ENCODE measurements around the gene KMT5B.

KMT5B gene

GRCh38 chr11:68135161-68135560, 77.9 kb downstream of the KMT5B start:
- Histone ChIP-seq H3K27me3 (ENCODE audit: control insufficient read depth, insufficient read depth, low read length) (no peaks in the 10 kb centered on the region), H3K36me3 (ENCODE audit: control insufficient read depth, insufficient read depth, low read length) (no peaks in the 10 kb centered on the region), H3K27ac (ENCODE audit: low read depth, low read length) (no peak overlapping the region), H3K4me1 (ENCODE audit: control insufficient read depth, insufficient read depth, low read length) (no peaks in the 10 kb centered on the region), H3K4me3 (ENCODE audit: low read depth, low read length) (no peak overlapping the region), H3K9me3 (ENCODE audit: control insufficient read depth, insufficient read depth, low read length) (peaks cover 34% of the 10 kb centered on the region), H3K9ac (ENCODE audit: low read depth, low read length) (no peak overlapping the region)

- no peaks in the 10 kb centered on the region for H3K27me3 ChIP-seq (ENCODE audit: control insufficient read depth, insufficient read depth, low read length)
- no peak overlapping the region for H3K9ac ChIP-seq (ENCODE audit: low read depth, low read length)
- peaks cover 8% of the 10 kb centered on the region for H3K4me1 ChIP-seq (ENCODE audit: control insufficient read depth, insufficient read depth, low read length)
- H3K36me3 ChIP-seq (ENCODE audit: control insufficient read depth, insufficient read depth, low read length): no peaks in the 10 kb centered on the region
- H3K27ac ChIP-seq (ENCODE audit: low read depth, low read length): no peak overlapping the region
- H3K4me3 ChIP-seq (ENCODE audit: low read depth, low read length): no peak overlapping the region
- peaks cover 37% of the 10 kb centered on the region for H3K9me3 ChIP-seq (ENCODE audit: control insufficient read depth, insufficient read depth, low read length)
These were observed 79.3 kb downstream of the KMT5B start for GRCh38 chr11:68133761-68134160.

GRCh38 chr11:68130121-68130520, 83.0 kb downstream of the KMT5B start:
- Histone ChIP-seq H3K4me3 (ENCODE audit: low read depth, low read length) (no peak overlapping the region), H3K9ac (ENCODE audit: low read depth, low read length) (no peak overlapping the region), H3K27ac (ENCODE audit: low read depth, low read length) (no peak overlapping the region), H3K36me3 (ENCODE audit: control insufficient read depth, insufficient read depth, low read length) (no peaks in the 10 kb centered on the region), H3K27me3 (ENCODE audit: control insufficient read depth, insufficient read depth, low read length) (no peaks in the 10 kb centered on the region), H3K9me3 (ENCODE audit: control insufficient read depth, insufficient read depth, low read length) (peaks cover 31% of the 10 kb centered on the region), H3K4me1 (ENCODE audit: control insufficient read depth, insufficient read depth, low read length) (peaks cover 36% of the 10 kb centered on the region)

- Histone ChIP-seq H3K27ac (ENCODE audit: low read depth, low read length) (peak overlapping the region; percentile 82), H3K9ac (ENCODE audit: low read depth, low read length) (peak overlapping the region; percentile 61), H3K36me3 (ENCODE audit: control insufficient read depth, insufficient read depth, low read length) (no peaks in the 10 kb centered on the region), H3K4me3 (ENCODE audit: low read depth, low read length) (peak overlapping the region; percentile 39), H3K27me3 (ENCODE audit: control insufficient read depth, insufficient read depth, low read length) (no peaks in the 10 kb centered on the region), H3K9me3 (ENCODE audit: control insufficient read depth, insufficient read depth, low read length) (peaks cover 24% of the 10 kb centered on the region), H3K4me1 (ENCODE audit: control insufficient read depth, insufficient read depth, low read length) (peaks cover 45% of the 10 kb centered on the region)
These were observed 84.3 kb downstream of the KMT5B start for GRCh38 chr11:68128682-68129327.

GRCh38 chr11:68127714-68128681, 85.1 kb downstream of the KMT5B start:
- no peaks in the 10 kb centered on the region for H3K36me3 ChIP-seq (ENCODE audit: control insufficient read depth, insufficient read depth, low read length)
- H3K27ac ChIP-seq (ENCODE audit: low read depth, low read length): peak overlapping the region; percentile 95
- H3K4me1 ChIP-seq (ENCODE audit: control insufficient read depth, insufficient read depth, low read length): peaks cover 45% of the 10 kb centered on the region
- H3K9ac ChIP-seq (ENCODE audit: low read depth, low read length): peak overlapping the region; percentile 76
- H3K4me3 ChIP-seq (ENCODE audit: low read depth, low read length): peak overlapping the region; percentile 52
- H3K9me3 ChIP-seq (ENCODE audit: control insufficient read depth, insufficient read depth, low read length): peaks cover 17% of the 10 kb centered on the region
- no peaks in the 10 kb centered on the region for H3K27me3 ChIP-seq (ENCODE audit: control insufficient read depth, insufficient read depth, low read length)

GRCh38 chr11:68125164-68125563, 87.9 kb downstream of the KMT5B start:
- Histone ChIP-seq H3K9ac (ENCODE audit: low read depth, low read length) (no peak overlapping the region), H3K27ac (ENCODE audit: low read depth, low read length) (no peak overlapping the region), H3K4me3 (ENCODE audit: low read depth, low read length) (no peak overlapping the region), H3K36me3 (ENCODE audit: control insufficient read depth, insufficient read depth, low read length) (no peaks in the 10 kb centered on the region), H3K27me3 (ENCODE audit: control insufficient read depth, insufficient read depth, low read length) (no peaks in the 10 kb centered on the region), H3K9me3 (ENCODE audit: control insufficient read depth, insufficient read depth, low read length) (peaks cover 3% of the 10 kb centered on the region), H3K4me1 (ENCODE audit: control insufficient read depth, insufficient read depth, low read length) (peaks cover 53% of the 10 kb centered on the region)

- H3K9ac ChIP-seq (ENCODE audit: low read depth, low read length): no peak overlapping the region
These were observed 90.1 kb downstream of the KMT5B start for GRCh38 chr11:68122936-68123539.

GRCh38 chr11:68121067-68121899, 91.8 kb downstream of the KMT5B start, which contains the start of gene CHKA:
CHKA (minus strand) TSS chr11:68121388; CDS start chr11:68121177, 211 bp downstream.
- Histone ChIP-seq H3K27me3 (ENCODE audit: control insufficient read depth, insufficient read depth, low read length) (no peaks in the 10 kb centered on the region), H3K9ac (ENCODE audit: low read depth, low read length) (peak within 1 kb of the TSS; percentile 71), H3K4me3 (ENCODE audit: low read depth, low read length) (peak within 1 kb of the TSS; percentile 97), H3K4me1 (ENCODE audit: control insufficient read depth, insufficient read depth, low read length) (peaks cover 38% of the 10 kb centered on the region), H3K9me3 (ENCODE audit: control insufficient read depth, insufficient read depth, low read length) (no peaks in the 10 kb centered on the region), H3K36me3 (ENCODE audit: control insufficient read depth, insufficient read depth, low read length) (peaks cover 15% of the 10 kb centered on the region), H3K27ac (ENCODE audit: low read depth, low read length) (peak within 1 kb of the TSS; percentile 94)

More at GRCh38 chr11:68122936-68123539, 90.1 kb downstream of the KMT5B start:
- peaks cover 8% of the 10 kb centered on the region; the same call in 1 of the 2 replicates for H3K36me3 ChIP-seq (ENCODE audit: control insufficient read depth, insufficient read depth, low read length)
- H3K27me3 ChIP-seq (ENCODE audit: control insufficient read depth, insufficient read depth, low read length): no peaks in the 10 kb centered on the region
- peak overlapping the region; percentile 21 for H3K27ac ChIP-seq (ENCODE audit: low read depth, low read length)
- peaks cover 52% of the 10 kb centered on the region for H3K4me1 ChIP-seq (ENCODE audit: control insufficient read depth, insufficient read depth, low read length)
- no peak overlapping the region for H3K4me3 ChIP-seq (ENCODE audit: low read depth, low read length)
- no peaks in the 10 kb centered on the region for H3K9me3 ChIP-seq (ENCODE audit: control insufficient read depth, insufficient read depth, low read length)

- Histone ChIP-seq H3K4me1 (ENCODE audit: control insufficient read depth, insufficient read depth, low read length) (peaks cover 32% of the 10 kb centered on the region), H3K27ac (ENCODE audit: low read depth, low read length) (peak overlapping the region; percentile 87), H3K36me3 (ENCODE audit: control insufficient read depth, insufficient read depth, low read length) (peaks cover 22% of the 10 kb centered on the region)
These were observed 92.6 kb downstream of the KMT5B start for GRCh38 chr11:68120273-68121066.

More at GRCh38 chr11:68120273-68121066, 92.6 kb downstream of the KMT5B start:
- H3K27me3 ChIP-seq (ENCODE audit: control insufficient read depth, insufficient read depth, low read length): no peaks in the 10 kb centered on the region
- peak overlapping the region; percentile 97 for H3K4me3 ChIP-seq (ENCODE audit: low read depth, low read length)
- H3K9me3 ChIP-seq (ENCODE audit: control insufficient read depth, insufficient read depth, low read length): no peaks in the 10 kb centered on the region
- peak overlapping the region; percentile 66 for H3K9ac ChIP-seq (ENCODE audit: low read depth, low read length)
